NCI-H510A treated with DMSO at 0.1 percent for 48 hours (cell line): ENCODE results near the gene UNK.
"Not testable (repeated sequence)": the region's sequence is repeated elsewhere in the genome, so short reads cannot be mapped to it uniquely, and the experiment has no call there.

ENCODE experiments used
- DNase-seq: peaks from one replicate; lab custom pipeline; 2025; lab: John Stamatoyannopoulos, UW

Gene UNK

GRCh38 chr17:75803883-75804282 is 19.3 kb downstream of the UNK start:
- no peak for DNase-seq

GRCh38 chr17:75806822-75807500 is 22.4 kb downstream of the UNK start:
- DNase-seq: no peak

GRCh38 chr17:75807861-75808260 is 23.3 kb downstream of the UNK start:
- no peak for DNase-seq

- DNase-seq: no peak
Measured at GRCh38 chr17:75808549-75808904, 23.9 kb downstream of the UNK start.

- DNase-seq: no peak
Measured at GRCh38 chr17:75808905-75809621, 24.5 kb downstream of the UNK start.

- no peak for DNase-seq
Measured at GRCh38 chr17:75809631-75810111, 25.1 kb downstream of the UNK start.

- no peak for DNase-seq
Measured at GRCh38 chr17:75810216-75810615, 25.6 kb downstream of the UNK start.

GRCh38 chr17:75810756-75811155 is 26.1 kb downstream of the UNK start:
- not testable (repeated sequence) for DNase-seq

- no peak for DNase-seq
Measured at GRCh38 chr17:75811174-75811573, 26.6 kb downstream of the UNK start.

GRCh38 chr17:75812096-75813013 is 27.7 kb downstream of the UNK start:
- DNase-seq: no peak

GRCh38 chr17:75813081-75814020 is 28.7 kb downstream of the UNK start:
- no peak for DNase-seq

- no peak for DNase-seq
Measured at GRCh38 chr17:75814021-75814395, 29.4 kb downstream of the UNK start.

GRCh38 chr17:75814900-75815373 is 30.3 kb downstream of the UNK start:
- DNase-seq: no peak

GRCh38 chr17:75815399-75815798 is 30.8 kb downstream of the UNK start:
- no peak for DNase-seq

- DNase-seq: no peak
Measured at GRCh38 chr17:75816693-75817092, 32.1 kb downstream of the UNK start.

- no peak for DNase-seq
Measured at GRCh38 chr17:75817571-75817970, 33.0 kb downstream of the UNK start.

GRCh38 chr17:75818326-75818885 is 33.8 kb downstream of the UNK start:
- DNase-seq: no peak

- DNase-seq: no peak
Measured at GRCh38 chr17:75819116-75819515, 34.5 kb downstream of the UNK start.

- no peak for DNase-seq
Measured at GRCh38 chr17:75819678-75820077, 35.1 kb downstream of the UNK start.

- DNase-seq: no peak
Measured at GRCh38 chr17:75820094-75821080, 35.8 kb downstream of the UNK start.
